Fibroblast of gingiva (primary cell): Measurements from ENCODE around the gene VIPR2.

Experiments used
- DNase-seq: peaks from one replicate; pipeline ENCODE4 v3.0.0-alpha.2; 2011; ENCODE audit warnings: low read depth

The VIPR2 gene

GRCh38 chr7:159066816-159067575, 77.7 kb downstream of the VIPR2 start:
- no peak for DNase-seq

GRCh38 chr7:159065852-159066480, 78.7 kb downstream of the VIPR2 start:
- no peak for DNase-seq

GRCh38 chr7:159064816-159065510, 79.7 kb downstream of the VIPR2 start:
- DNase-seq: no peak

- DNase-seq: no peak
These were observed 80.4 kb downstream of the VIPR2 start for GRCh38 chr7:159064121-159064815.

GRCh38 chr7:159063046-159063840, 81.4 kb downstream of the VIPR2 start:
- no peak for DNase-seq

- DNase-seq: no peak
These were observed 82.1 kb downstream of the VIPR2 start for GRCh38 chr7:159062569-159062968.

GRCh38 chr7:159061674-159062212, 82.9 kb downstream of the VIPR2 start:
- DNase-seq: no peak

GRCh38 chr7:159061209-159061608, 83.5 kb downstream of the VIPR2 start:
- no peak for DNase-seq

GRCh38 chr7:159060440-159060839, 84.2 kb downstream of the VIPR2 start:
- no peak for DNase-seq

GRCh38 chr7:159059629-159060028, 85.0 kb downstream of the VIPR2 start:
- no peak for DNase-seq

- no peak for DNase-seq
These were observed 87.0 kb downstream of the VIPR2 start for GRCh38 chr7:159057647-159058046.

GRCh38 chr7:159056737-159057136, 87.9 kb downstream of the VIPR2 start:
- no peak for DNase-seq

- DNase-seq: no peak
These were observed 92.8 kb downstream of the VIPR2 start for GRCh38 chr7:159051916-159052315.

GRCh38 chr7:159050704-159051103, 94.0 kb downstream of the VIPR2 start:
- DNase-seq: no peak

GRCh38 chr7:159049266-159050025, 95.2 kb downstream of the VIPR2 start:
- DNase-seq: no peak

GRCh38 chr7:159048656-159049055, 96.0 kb downstream of the VIPR2 start:
- no peak for DNase-seq

- no peak for DNase-seq
These were observed 97.1 kb downstream of the VIPR2 start for GRCh38 chr7:159047536-159047935.

- no peak for DNase-seq
These were observed 98.4 kb downstream of the VIPR2 start for GRCh38 chr7:159046300-159046699.

- no peak for DNase-seq
These were observed 98.8 kb downstream of the VIPR2 start for GRCh38 chr7:159045839-159046238.

GRCh38 chr7:159042581-159043101, 102.0 kb downstream of the VIPR2 start:
- DNase-seq: no peak
